ENCODE data around the gene ITGA1.
"Not testable (repeated sequence)": the region's sequence is repeated elsewhere in the genome, so short reads cannot be mapped to it uniquely, and the experiment has no call there.

Gene ITGA1

DNA sequence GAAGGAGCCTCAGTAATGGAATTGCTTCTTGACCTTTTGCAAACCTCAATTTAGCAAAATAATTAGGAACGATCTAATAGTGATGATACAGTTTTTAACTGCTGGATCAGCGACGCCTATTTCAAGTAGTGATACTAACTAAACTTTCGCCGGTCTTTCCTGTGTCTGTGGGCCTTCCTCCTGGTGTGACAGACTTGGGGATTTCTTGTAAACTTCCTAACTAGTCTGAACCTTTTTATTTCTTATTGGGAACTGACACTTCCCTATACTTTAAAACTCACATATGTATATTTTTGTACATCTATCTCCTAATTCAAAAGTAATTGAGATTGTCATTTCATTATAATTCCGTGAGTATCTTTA lies 15.2 kb downstream of the ITGA1 start:
- ATAC-seq (no peak), DNase-seq (ENCODE audit: low spot score in 2 of 2) (no peak)
- Mint-ChIP-seq H3K27ac (no peak overlapping the region), H3K9me3 (no peaks in the 10 kb centered on the region), H3K4me1 (peaks cover 50% of the 10 kb centered on the region), H3K36me3 (peaks cover 77% of the 10 kb centered on the region), H3K4me3 (peak overlapping the region; percentile 94)

DNA sequence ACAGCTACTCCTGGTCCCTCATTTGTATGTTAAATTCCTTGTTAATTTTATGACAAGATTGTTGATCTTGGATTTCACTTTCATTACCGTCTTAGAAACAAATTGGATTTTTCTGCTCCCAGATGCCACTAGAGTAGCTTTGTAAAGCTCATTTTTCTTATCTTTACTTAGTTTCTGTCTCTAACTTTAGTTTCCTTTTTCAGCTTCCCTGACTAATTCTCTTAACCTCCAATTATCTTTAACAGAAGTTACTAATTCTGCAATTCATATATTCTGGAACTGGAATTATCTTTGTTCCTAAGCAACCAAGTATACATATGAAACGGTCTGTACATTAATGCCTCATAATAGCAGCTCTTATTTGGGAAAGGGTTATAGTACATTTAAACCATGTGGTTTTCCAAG lies 16.7 kb downstream of the ITGA1 start:
- H3K36me3 Mint-ChIP-seq, result peaks cover 69% of the 10 kb centered on the region
- no peak overlapping the region for H3K4me3 Mint-ChIP-seq
- DNase-seq (ENCODE audit: low spot score in 2 of 2) (no peak), ATAC-seq (no peak)
- no peak overlapping the region for H3K27ac Mint-ChIP-seq
- H3K9me3 Mint-ChIP-seq, result no peaks in the 10 kb centered on the region
- peaks cover 35% of the 10 kb centered on the region for H3K4me1 Mint-ChIP-seq

DNA sequence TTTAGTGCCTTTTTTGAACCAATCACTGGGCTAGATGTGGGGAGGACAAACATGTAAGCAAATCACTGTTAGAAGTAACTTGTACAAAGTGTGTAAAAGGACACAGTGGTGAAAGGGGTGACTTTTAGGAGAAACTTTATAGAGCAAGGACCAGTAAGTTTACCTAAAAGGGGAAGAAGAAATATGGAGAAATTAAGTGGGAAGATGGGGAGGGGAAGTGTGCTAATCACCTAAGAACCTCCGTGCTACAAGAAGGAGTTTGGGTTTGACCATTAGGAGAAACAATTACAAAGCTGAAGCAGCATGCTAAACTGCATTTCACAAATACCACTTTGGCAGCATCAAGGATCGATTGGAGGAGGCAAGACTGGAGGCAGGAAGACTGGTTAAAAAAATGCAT lies 17.3 kb downstream of the ITGA1 start:
- ATAC-seq (no peak), DNase-seq (ENCODE audit: low spot score in 2 of 2) (no peak)
- no peak overlapping the region for H3K27ac Mint-ChIP-seq
- no peaks in the 10 kb centered on the region for H3K9me3 Mint-ChIP-seq
- peaks cover 34% of the 10 kb centered on the region for H3K4me1 Mint-ChIP-seq
- no peak overlapping the region for H3K4me3 Mint-ChIP-seq
- H3K36me3 Mint-ChIP-seq, result peaks cover 63% of the 10 kb centered on the region

DNA sequence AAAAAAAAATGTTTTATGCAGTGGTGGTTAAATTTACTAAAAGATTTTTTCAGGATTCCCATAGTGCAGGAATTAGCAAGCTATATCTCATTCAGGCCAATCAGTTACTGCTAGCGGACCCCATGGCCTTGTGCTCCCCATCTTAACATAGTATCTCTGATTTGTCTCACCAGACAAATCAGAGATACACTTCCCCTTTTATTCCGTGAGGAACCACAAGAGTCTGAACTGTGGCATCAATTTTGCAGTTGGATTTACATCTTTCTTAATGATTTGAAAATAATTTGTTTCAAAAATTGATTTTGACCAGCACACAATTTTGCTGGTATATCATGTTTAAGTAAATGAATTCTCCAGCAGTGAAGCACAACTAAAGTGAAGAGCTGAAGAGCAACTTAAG lies 17.9 kb downstream of the ITGA1 start:
- Mint-ChIP-seq H3K4me1 (peaks cover 35% of the 10 kb centered on the region), H3K27ac (no peak overlapping the region), H3K36me3 (peaks cover 57% of the 10 kb centered on the region), H3K9me3 (no peaks in the 10 kb centered on the region), H3K4me3 (no peak overlapping the region)
- DNase-seq (ENCODE audit: low spot score in 2 of 2) (no peak), ATAC-seq (no peak)

DNA sequence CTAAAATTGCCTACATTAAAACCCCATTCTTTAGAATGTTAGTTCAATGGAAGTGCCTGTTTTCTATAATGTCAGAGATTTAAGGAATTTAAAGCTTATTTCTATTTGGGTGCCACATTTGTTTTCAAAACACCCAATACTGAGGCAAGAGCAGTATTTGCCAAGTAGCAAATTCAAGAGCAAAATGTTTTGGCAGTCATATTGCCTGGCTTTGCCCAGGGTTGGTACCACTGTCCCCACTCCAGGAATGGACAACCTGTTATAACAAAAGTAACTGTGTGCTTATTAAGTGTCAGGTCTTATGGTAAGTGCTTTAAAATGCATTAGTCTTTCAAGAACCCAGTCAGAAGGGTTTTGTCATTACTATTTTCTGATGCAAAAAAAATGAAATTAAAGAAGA lies 19.3 kb downstream of the ITGA1 start:
- no peak for ATAC-seq
- Mint-ChIP-seq H3K27ac (no peak overlapping the region), H3K4me1 (peaks cover 28% of the 10 kb centered on the region)

DNA sequence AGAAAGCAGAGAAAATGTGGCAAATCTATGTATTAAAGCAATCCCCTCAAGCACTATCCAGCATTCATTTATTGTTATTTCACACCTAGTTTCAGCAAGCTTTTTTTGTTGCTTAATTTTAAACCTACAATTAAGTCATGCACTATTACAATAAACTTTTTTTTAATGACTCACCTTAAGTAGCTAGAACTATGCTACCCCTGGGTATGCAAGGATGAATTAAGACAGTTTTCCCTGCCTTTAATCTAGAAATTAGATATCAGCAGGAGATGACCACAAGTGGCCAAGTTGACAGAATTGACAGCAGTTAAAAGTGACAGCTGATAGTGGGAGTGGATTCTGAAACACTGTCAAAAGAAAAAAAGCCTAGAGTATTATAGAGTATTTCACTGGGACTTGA lies 20.0 kb downstream of the ITGA1 start:
- Mint-ChIP-seq H3K36me3 (peaks cover 36% of the 10 kb centered on the region), H3K4me1 (peaks cover 28% of the 10 kb centered on the region), H3K4me3 (no peak overlapping the region), H3K9me3 (no peaks in the 10 kb centered on the region), H3K27ac (no peak overlapping the region)
- ATAC-seq (no peak), DNase-seq (ENCODE audit: low spot score in 2 of 2) (no peak)

More for the DNA sequence above, 19.3 kb downstream of the ITGA1 start:
- Mint-ChIP-seq H3K36me3 (peaks cover 43% of the 10 kb centered on the region), H3K4me3 (no peak overlapping the region), H3K9me3 (no peaks in the 10 kb centered on the region)
- DNase-seq (ENCODE audit: low spot score in 2 of 2), result no peak

DNA sequence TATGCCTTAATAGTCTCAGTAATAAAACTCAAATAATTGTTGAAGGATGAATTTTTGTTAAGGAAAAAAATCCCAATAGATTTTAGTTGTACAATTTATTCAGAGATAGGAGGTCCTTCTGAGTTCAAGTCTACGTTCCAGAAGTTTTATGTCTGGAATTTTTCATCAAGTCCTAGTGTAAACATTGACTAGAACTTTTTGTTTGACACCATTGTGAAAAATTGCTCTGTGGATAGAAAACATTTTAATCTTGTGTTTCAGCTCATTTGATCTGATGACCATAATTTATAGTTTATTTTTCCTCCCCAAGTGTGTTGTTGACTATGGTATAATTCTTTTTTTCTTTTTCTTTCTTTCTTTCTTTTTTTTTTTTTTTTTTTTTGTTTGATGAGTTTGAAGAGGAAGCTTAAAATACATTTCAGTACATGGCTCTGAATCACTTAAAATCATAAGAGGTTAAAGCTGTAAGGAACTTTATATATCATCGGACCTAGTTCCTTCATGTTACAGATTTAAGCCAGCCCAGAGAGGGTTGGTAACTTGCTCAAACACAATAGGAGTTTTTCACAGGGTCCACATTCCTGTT lies 20.7 kb downstream of the ITGA1 start:
- Mint-ChIP-seq H3K27ac (peak overlapping the region; percentile 45), H3K36me3 (peaks cover 29% of the 10 kb centered on the region), H3K9me3 (no peaks in the 10 kb centered on the region), H3K4me3 (no peak overlapping the region), H3K4me1 (peaks cover 23% of the 10 kb centered on the region)
- DNase-seq (ENCODE audit: low spot score in 2 of 2) (no peak), ATAC-seq (no peak)

DNA sequence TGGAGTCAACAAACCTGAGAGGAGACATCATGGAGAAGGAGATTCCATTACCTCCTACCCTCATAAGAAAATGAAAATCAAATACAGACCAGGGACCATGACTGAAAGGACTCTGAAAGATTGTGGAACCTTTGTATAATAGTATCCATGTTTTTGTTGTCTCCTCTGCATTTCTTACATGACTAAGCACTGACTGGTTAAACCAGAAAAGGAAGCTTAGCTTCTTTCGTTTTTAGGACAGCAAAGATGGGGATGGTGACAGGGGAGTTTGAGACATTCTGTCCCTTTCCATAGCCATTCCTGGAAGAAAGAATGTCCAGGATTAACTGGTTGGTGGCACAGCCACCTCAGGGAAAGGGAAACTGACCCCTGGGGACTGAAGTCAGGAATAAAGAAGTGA lies 22.2 kb downstream of the ITGA1 start:
- Mint-ChIP-seq H3K4me1 (peaks cover 12% of the 10 kb centered on the region), H3K9me3 (no peaks in the 10 kb centered on the region), H3K4me3 (no peak overlapping the region), H3K36me3 (peaks cover 14% of the 10 kb centered on the region), H3K27ac (peak overlapping the region; percentile 4)
- ATAC-seq (peak; percentile 72), DNase-seq (ENCODE audit: low spot score in 2 of 2) (no peak)

DNA sequence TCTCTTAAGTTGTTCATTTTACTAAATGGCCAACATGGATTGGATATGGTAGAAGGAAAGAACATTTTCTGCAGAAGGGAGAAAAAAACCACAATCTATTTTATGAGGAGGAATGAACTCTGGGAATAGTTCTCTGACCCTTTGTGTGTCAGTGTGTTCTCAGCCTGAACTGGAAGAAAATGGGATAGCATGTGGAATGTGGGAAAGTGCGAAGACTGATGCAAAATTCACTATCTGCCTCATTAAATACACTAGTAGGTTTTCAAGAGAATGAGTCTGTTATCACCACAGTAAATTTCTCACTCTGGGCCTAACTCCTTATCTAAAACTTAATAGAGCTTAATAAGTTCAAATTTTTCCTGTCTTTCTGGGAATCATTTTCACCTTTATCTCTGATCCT lies 22.7 kb downstream of the ITGA1 start:
- DNase-seq (ENCODE audit: low spot score in 2 of 2), result no peak
- no peak for ATAC-seq
- Mint-ChIP-seq H3K27ac (no peak overlapping the region), H3K36me3 (peaks cover 9% of the 10 kb centered on the region), H3K4me1 (peaks cover 7% of the 10 kb centered on the region), H3K4me3 (no peak overlapping the region), H3K9me3 (no peaks in the 10 kb centered on the region)

DNA sequence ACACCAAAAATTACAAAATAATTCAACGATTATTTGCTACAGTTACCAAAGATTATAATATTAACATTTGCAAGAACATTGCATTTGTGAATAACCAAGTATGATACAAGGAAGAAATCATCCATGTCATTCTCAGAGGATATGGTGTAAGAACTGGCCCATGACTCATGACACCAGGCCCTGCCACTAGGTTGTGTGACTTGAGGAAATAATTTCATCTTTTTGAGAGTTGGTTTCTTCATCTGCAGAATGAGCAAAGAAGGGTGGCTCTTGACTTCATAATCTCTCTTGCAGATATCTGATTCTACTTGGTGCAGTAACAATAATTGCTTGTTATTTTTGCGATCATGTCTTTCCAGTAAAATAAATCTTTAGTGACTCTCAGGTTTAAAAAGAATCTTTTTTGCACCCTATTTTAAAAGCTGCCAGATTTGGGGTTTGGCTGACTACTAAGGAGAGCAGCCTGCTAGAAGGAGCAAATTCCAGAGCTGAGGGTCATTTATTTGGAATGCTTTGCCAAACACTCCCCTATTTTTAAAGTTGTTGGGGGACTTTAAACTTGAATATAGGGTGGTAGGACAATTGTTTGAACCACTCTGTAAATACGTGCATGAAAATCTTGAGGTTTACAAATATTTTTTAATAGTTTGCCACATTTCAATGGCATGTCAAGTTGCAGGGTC lies 23.5 kb downstream of the ITGA1 start:
- H3K9me3 Mint-ChIP-seq, result no peaks in the 10 kb centered on the region
- H3K36me3 Mint-ChIP-seq, result peaks cover 1% of the 10 kb centered on the region
- H3K4me3 Mint-ChIP-seq, result no peak overlapping the region
- no peak overlapping the region for H3K27ac Mint-ChIP-seq
- ATAC-seq (peak; percentile 83), DNase-seq (ENCODE audit: low spot score in 2 of 2) (no peak)
- peaks cover 6% of the 10 kb centered on the region for H3K4me1 Mint-ChIP-seq

DNA sequence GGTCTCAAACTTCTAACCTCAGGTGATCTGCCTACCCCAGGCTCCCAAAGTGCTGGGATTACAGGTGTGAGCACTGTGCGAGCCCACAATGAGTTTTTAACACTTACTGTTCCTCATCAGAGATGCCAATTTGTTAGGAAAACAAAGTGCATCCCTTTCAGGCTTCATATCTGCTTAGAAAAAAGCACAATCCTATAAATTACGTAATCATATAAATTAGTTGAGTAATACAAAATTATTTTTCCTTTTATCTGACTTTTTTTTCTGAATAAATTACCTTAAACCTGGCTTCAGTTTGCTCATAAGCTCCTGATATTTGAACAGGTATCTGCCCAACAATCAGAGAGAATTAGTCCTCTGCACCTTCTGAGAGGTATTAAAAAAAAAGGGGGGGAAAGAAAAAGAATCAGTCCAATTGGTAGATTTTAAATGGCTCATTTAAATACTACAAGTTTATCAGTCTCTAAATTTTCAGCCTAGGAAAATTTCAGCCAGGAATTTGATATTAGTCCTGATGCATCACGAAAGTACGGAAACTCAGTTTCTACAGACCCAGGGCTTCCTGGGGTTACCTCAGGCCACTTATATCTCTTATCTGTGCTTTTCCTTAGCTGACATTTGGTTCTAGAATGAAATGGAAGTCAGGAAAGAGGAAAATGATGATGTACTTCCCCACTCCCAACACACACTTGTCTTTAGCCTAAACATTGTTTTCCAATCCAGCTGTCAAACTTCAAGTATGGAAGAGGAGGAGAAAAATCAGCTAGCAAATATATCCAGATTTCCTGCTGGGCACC lies 26.8 kb downstream of the ITGA1 start:
- Mint-ChIP-seq H3K9me3 (no peaks in the 10 kb centered on the region), H3K4me1 (peaks cover 6% of the 10 kb centered on the region), H3K36me3 (no peaks in the 10 kb centered on the region), H3K4me3 (no peak overlapping the region), H3K27ac (no peak overlapping the region)
- no peak for ATAC-seq
- DNase-seq (ENCODE audit: low spot score in 2 of 2), result no peak

DNA sequence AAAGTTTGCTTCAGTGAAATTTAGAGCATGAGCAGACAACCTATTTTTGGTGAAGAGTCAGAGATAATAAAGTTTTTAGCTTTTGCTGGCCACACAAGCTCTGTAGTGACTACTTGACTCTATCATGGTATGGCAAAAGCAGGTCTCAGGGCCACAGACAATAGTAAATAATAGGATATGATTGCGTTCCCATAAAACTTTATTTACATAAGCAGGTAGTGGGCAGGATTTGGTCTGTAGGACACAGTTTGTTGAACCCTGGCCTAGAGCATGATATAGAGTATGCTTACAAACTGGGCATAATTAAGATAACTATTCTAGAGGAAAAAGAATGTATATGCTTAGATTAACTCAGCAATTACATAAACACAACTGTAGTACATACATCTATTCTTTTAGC lies 30.1 kb downstream of the ITGA1 start:
- Mint-ChIP-seq H3K27ac (no peak overlapping the region), H3K9me3 (no peaks in the 10 kb centered on the region), H3K4me1 (no peaks in the 10 kb centered on the region), H3K4me3 (no peak overlapping the region), H3K36me3 (no peaks in the 10 kb centered on the region)
- ATAC-seq, result no peak
- no peak for DNase-seq (ENCODE audit: low spot score in 2 of 2)

DNA sequence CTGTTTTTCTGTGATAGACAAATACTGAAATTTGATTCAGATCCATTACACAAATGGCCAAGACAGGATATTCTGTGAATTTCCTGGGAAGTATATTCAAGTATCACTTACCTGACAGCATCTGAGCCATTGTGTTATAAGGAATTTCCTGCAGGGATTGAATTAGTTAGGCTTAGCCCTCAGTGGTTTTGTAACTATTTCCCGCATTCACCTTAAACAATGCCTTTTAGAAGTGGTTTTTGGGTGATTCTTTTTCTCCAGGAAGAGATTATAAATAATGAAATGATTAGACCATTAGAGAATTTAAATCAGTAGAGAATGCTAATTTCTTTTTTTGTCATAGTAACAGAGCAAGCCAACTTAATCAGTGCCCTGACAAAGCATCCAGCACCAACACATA lies 30.6 kb downstream of the ITGA1 start:
- H3K4me1 Mint-ChIP-seq, result no peaks in the 10 kb centered on the region
- no peak overlapping the region for H3K27ac Mint-ChIP-seq
- DNase-seq (ENCODE audit: low spot score in 2 of 2) (no peak), ATAC-seq (no peak)
- H3K9me3 Mint-ChIP-seq, result no peaks in the 10 kb centered on the region
- no peak overlapping the region for H3K4me3 Mint-ChIP-seq
- no peaks in the 10 kb centered on the region for H3K36me3 Mint-ChIP-seq

DNA sequence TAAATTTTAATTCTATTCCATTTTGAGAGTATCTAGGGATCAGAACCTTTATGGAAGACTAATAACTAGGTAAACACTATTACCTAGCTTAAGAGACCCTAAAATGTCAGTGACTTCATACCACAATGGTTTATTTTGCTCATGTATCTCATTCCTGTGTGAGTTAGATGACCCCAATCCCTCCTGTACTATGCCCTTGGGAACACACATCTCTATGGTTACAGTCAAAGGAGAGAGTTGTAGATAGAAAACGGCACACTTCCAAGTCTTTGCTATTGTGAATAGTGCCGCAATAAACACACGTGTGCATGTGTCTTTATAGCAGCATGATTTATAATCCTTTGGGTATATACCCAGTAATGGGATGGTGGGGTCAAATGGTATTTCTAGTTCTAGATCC lies 31.1 kb downstream of the ITGA1 start:
- ATAC-seq; H3K4me1 Mint-ChIP-seq; DNase-seq (ENCODE audit: low spot score in 2 of 2); H3K4me3 Mint-ChIP-seq; H3K36me3 Mint-ChIP-seq; H3K27ac Mint-ChIP-seq; H3K9me3 Mint-ChIP-seq: not testable (repeated sequence)

DNA sequence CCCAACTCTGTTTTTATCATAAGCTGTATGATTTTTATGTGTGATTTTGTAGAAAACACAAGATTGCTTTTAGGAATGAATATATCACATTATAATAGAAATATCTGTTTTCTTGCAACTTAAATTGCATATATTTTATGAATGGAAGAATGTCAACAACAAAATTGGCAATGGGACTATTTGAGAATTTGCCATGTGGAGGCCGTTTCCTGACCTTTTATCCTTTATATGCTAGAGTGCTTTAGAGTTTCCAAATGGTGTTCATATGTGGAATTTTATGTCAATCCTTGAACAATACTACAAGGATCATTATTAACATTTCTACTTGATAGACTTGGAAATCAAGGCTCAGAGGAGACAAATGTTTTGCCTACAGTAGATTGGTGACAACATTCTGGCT lies 34.2 kb downstream of the ITGA1 start:
- ATAC-seq (no peak), DNase-seq (ENCODE audit: low spot score in 2 of 2) (no peak)
- Mint-ChIP-seq H3K4me3 (no peak overlapping the region), H3K36me3 (no peaks in the 10 kb centered on the region), H3K9me3 (no peaks in the 10 kb centered on the region), H3K27ac (no peak overlapping the region), H3K4me1 (peaks cover 12% of the 10 kb centered on the region)

DNA sequence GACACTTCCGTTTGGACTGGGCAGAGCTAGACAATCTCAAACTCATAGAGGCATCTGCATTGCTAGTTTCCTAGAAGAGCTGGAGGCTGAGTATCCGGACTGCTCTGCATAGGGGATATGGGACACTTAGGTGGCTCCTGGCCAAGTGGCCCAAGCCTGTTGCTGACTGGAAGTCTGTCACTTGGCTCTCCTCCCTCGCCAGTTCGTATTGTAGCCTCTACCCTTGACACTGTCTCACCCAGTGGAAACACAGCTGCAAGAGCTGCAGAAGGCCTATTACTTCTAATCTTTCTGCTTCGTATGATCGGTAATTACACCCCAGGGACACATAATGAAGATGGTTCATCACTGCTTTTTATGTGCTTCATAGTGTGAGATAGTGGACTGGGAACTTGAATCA lies 34.7 kb downstream of the ITGA1 start:
- DNase-seq (ENCODE audit: low spot score in 2 of 2) (no peak), ATAC-seq (no peak)
- Mint-ChIP-seq H3K4me1 (peaks cover 12% of the 10 kb centered on the region), H3K27ac (no peak overlapping the region), H3K36me3 (no peaks in the 10 kb centered on the region), H3K4me3 (no peak overlapping the region), H3K9me3 (no peaks in the 10 kb centered on the region)

All from stimulated activated effector memory CD8-positive, alpha-beta T cell treated with anti-CD3 and anti-CD28 coated beads, Interleukin-12 subunit alpha, Interleukin-12 subunit beta, amount 100 ng/mL, for 72 hours (primary cell).